Activated CD8-positive, alpha-beta memory T cell treated with anti-CD3 and anti-CD28 coated beads for 1 hour (primary cell): ENCODE measurements around the gene ADPRM.
"Not testable (repeated sequence)": the region's sequence is repeated elsewhere in the genome, so short reads cannot be mapped to it uniquely, and the experiment has no call there.

Experiments used
- DNase-seq, 2 donors: peaks; one replicate each; pipeline ENCODE4 v3.0.0-alpha.2; 2020; ENCODE audit warnings: low read depth in 1 of 2; ENCODE audit errors: extremely low read depth in 1 of 2

The ADPRM gene

GRCh38 chr17:10698096-10698818, 863 bp downstream of the ADPRM start:
- DNase-seq = no peak

- DNase-seq = no peak
Measured at GRCh38 chr17:10699856-10700255, 2.5 kb downstream of the ADPRM start.

GRCh38 chr17:10702574-10702973, 5.2 kb downstream of the ADPRM start:
- DNase-seq = no peak

- DNase-seq = no peak
Measured at GRCh38 chr17:10705727-10706126, 8.3 kb downstream of the ADPRM start.

GRCh38 chr17:10713318-10713717, 15.9 kb downstream of the ADPRM start:
- DNase-seq = no peak

- DNase-seq = no peak
Measured at GRCh38 chr17:10716218-10716617, 18.8 kb downstream of the ADPRM start.

DNA sequence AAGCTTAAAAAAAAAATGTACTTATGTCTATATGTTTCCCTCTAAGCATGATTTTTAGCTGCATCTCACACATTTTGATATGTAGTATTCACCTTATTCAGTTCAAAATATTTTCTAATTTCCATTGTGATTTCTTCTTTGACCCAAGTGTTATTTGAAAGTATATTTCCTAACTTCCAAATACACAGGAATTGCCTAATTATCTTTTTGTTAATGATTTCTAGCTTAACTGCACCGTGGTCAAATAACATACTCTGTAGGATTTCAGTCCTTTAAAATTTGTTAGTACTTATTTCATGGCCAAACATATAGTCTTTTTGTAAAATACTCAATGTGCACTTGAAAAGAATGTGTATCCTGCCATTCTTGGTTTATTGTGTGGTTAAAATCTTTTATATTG, 21.2 kb downstream of the ADPRM start:
- no peak for DNase-seq

GRCh38 chr17:10724546-10725195, 27.3 kb downstream of the ADPRM start:
- DNase-seq = no peak

- no peak for DNase-seq
Measured at GRCh38 chr17:10725262-10725661, 27.9 kb downstream of the ADPRM start.

GRCh38 chr17:10726196-10726595, 28.8 kb downstream of the ADPRM start:
- DNase-seq = no peak

GRCh38 chr17:10727192-10727591, 29.8 kb downstream of the ADPRM start:
- no peak for DNase-seq

DNA sequence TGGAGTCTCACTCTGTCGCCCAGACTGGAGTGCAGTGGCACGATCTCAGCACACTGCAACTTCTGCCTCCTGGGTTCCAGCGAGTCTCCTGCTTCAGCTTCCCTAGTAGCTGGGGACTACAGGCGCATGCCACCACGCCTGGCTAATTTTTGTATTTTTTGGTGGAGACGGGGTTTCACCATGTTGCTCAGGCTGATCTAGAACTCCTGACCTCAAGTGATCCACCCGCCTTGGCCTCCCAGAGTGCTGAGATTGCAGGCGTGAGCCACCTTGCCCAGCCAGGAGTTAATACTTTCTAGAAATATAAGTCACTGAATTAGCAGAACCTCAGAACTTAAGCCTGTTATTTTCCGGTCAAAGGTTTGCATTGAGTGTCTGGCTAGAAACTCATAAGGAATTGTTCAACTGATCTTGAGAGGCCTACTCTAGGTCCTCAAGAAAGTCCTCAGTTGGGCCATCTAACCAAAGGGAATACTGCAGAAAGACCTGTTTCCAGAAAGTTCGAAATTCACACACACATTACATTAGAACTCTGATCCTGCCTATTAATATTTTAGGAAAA, 31.0 kb downstream of the ADPRM start:
- DNase-seq = no peak

DNA sequence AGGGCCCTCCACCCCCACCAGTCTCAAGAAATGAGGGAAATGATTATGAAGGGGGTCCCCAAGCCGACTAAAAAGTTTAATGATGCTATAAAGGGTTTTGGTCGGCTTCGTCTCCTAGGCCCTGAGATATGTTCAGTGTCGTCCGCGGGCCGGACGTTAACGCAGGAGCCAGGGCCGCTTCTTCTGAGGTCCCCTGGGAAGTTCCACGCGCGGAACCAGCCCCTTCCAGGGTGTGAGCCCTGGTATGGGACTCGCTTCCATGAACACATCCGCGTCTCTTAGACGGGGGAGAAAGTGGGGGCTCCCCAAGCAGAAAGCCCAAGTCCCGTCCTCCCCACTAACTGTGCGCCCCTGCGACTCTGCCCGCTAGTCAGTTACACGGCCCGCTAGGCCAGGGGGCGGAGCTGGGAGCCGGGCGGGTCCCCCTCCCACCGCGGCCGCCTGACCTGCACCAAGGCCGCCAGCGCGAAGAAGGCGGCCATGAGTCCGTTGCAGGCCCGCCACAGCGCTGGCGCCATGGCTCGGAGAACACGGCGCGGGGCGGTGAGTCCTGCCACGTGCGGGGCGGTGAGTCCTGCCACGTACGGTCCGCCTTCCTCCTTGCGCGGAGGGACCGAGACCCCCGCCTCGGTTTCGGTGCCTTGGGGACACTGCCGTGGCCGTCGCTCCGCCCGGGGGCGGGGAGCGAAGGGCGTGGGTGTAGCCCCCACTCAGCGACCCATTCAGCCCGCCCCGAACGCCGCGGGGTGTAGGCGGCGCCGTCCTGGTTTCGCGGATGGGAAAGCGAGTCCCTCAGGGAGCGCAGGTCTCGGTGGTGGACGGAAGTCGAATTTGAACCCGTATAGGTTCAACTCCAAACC, 32.2 kb downstream of the ADPRM start, which contains the start of gene TMEM220:
Gene TMEM220, minus strand, starts transcription at position 690 of the 860 bp plus-strand sequence. Its CDS starts 172 bp downstream, at position 518.
- peak in 1 of 2 donors; percentile 22 for DNase-seq

- DNase-seq = not testable (repeated sequence)
Measured at GRCh38 chr17:10730247-10730646, 32.9 kb downstream of the ADPRM start.

GRCh38 chr17:10731408-10731879, 34.0 kb downstream of the ADPRM start:
- no peak for DNase-seq

GRCh38 chr17:10732121-10732520, 34.7 kb downstream of the ADPRM start:
- DNase-seq = not testable (repeated sequence)

DNA sequence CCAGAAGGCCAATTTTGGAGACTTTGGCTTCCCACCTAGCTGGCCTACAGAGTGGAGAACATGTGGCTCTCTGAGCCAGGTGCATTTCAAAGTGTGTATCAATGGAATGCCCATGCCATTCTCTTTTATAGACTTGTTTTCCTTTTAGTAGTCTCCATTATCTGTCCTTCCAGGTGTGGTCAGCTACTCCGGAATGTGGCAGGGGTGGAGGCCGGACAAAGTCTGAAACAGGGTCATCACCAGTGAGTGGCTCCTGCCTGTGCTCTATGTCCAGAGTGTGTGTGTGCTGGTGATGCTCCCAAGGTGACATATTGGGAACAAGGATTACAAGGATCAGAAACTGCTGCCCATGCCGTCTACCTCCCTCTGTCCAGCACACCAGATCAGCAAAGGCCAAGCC, 36.3 kb downstream of the ADPRM start:
- DNase-seq = no peak

GRCh38 chr17:10735251-10735650, 37.9 kb downstream of the ADPRM start:
- DNase-seq = no peak

DNA sequence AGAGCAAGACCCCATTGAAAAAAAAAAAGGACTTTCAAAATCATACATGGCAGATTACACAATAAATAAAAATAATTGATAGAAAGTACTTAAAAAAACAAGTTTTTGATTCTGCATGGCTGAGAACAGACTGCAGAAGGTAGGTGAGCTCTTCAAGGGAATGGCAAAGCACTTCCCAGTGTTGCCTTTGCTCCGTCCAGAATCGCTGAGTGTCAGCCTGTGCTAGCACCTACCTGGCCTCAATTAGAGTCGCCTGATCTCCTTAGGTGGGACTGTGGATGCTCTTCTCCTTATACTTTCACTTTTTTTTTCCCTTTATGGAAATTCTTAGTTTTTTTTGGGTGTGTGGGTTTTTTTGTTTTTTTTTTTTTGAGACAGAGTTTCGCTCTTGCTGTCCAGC, 38.4 kb downstream of the ADPRM start:
- no peak for DNase-seq

GRCh38 chr17:10737168-10737622, 39.8 kb downstream of the ADPRM start:
- no peak for DNase-seq

DNA sequence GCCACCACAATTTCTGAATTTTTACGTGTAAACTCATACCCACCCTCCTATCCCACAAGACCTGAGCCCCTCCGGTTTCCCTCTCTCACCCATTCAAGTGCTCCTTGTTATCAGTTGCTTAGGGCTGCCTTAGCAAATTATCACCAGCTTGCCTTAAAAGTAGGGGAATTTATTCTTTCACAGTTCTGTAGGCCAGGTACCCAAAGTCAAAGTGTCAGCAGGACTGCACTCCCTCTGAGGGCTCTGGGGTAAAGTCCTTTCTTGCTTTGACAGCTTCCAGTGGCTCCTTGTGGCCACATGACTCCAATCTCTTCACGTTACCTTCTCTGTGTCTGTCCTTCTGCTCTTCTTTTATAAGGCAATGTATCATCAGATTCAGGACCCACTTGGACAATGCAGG, 40.3 kb downstream of the ADPRM start:
- no peak for DNase-seq
